Heart right ventricle (tissue), 16 donors: ENCODE data around the gene P2RY8. TPM values are rescaled to one million over a fixed set of nuclear protein-coding genes. Genes with fewer than 3 reads are reported as not detected.

Experiments used
- ATAC-seq, 8 donors: fragments of 200-7000 bp; cut with Tn5 transposase; one replicate each; pipeline ENCODE4 v1.9.1; 2020; ENCODE audit warnings: mild to moderate bottlenecking in 8 of 8, moderate library complexity in 8 of 8, moderate number of reproducible peaks in 1 of 8
- DNase-seq, 2 donors: peaks; one replicate each; pipeline ENCODE4 v3.0.0-alpha.2; 2020
- H3K27ac ChIP-seq, 10 donors: fragments of 200-600 bp; sonication (generic) in 2 of 10; one replicate each; pipeline versions ENCODE4 v1.5.0 to v1.8.0; 2020 to 2022; ENCODE audit warnings: mild to moderate bottlenecking in 3 of 10
- H3K27me3 ChIP-seq, 7 donors: fragments of 200-600 bp; one replicate each; pipeline ENCODE4 v1.8.0; 2021 to 2022; ENCODE audit warnings: mild to moderate bottlenecking in 2 of 7
- H3K36me3 ChIP-seq, 9 donors: fragments of 200-600 bp; sonication (generic) in 1 of 9; one replicate each; pipeline versions ENCODE4 v1.5.0 to v1.8.0; 2020 to 2022; ENCODE audit warnings: mild to moderate bottlenecking in 2 of 9
- H3K4me1 ChIP-seq, 9 donors: fragments of 200-600 bp; sonication (generic) in 1 of 9; one replicate each; pipeline versions ENCODE4 v1.5.0 to v1.8.0; 2020 to 2022; ENCODE audit warnings: mild to moderate bottlenecking in 4 of 9
- H3K4me3 ChIP-seq, 10 donors: fragments of 200-600 bp; sonication (generic) in 2 of 10; one replicate each; pipeline versions ENCODE4 v1.5.0 to v1.8.0; 2020 to 2022; ENCODE audit warnings: mild to moderate bottlenecking in 7 of 10, moderate library complexity in 2 of 10
- H3K9me3 ChIP-seq, 11 donors: fragments of 200-600 bp in 10 of 11; sonication (generic) in 2 of 11; one replicate each; pipeline versions ENCODE4 v1.5.0 to v1.8.0; 2013 to 2022; ENCODE audit warnings: mild to moderate bottlenecking in 2 of 11, control low read depth in 1 of 11, moderate library complexity in 1 of 11
- CTCF ChIP-seq, 9 donors: fragments of 200-600 bp; sonication (generic) in 2 of 9; IDR thresholded peaks; one replicate each; pipeline versions ENCODE4 v1.5.0 to v1.8.0; 2021 to 2022; ENCODE audit warnings: antibody characterized with exemption in 9 of 9, mild to moderate bottlenecking in 5 of 9, moderate library complexity in 1 of 9
- WGBS, 2 donors: extraction: QIAGEN DNeasy Blood & Tissue Kit; methylation state at CpG; one replicate each; pipeline ENCODE4 v1.1.7; 2013; ENCODE audit warnings: inconsistent platforms in 1 of 2; 5-methylcytosine and 5-hydroxymethylcytosine counted together
- intact Hi-C, 10 donors: fragments of 100-400 bp; cut with DNase I; formaldehyde crosslinking; loops; one replicate each; pipeline versions ENCODE4 v1.11.1 to v1.14.2; 2022
- polyA plus RNA-seq, 2 donors: library from polyadenylated mRNA; stranded (reverse); fragments of 200-250 nt; gene quantifications; one replicate each; pipeline ENCODE4 v1.2.3, GENCODE V29; 2013
- total RNA-seq, 10 donors: library from RNA; stranded (reverse); fragmentation: NEBNext Ultra II Directional in 3 of 10; extraction: Animal tissue kit (Norgen Biotek cat#: 25700) in 3 of 10; gene quantifications; one replicate each; pipeline versions ENCODE4 v1.2.1 to v1.2.4, GENCODE V29; 2021 to 2023
- donor health status: Arrhythmogenic right ventricular cardiomyopathy.
- donor health status: ischemic (EF 13 %, LVEDD 7.1; RV severe dilation, severe dysfunction).
- donor health status: healthy with polysubstance abuse.
- donor health status: DM: no; HTN: yes; CAD: no.
- donor health status: DM: no; HTN: no; CAD: no.
- donor health status: ischemic (EF 25% LVEDD 6.9; RV normal size, moderate dysfunction).
- donor health status: ischemic (EF 25% LVEDD 5.7; RV mildly dilated, moderate dysfunction).
- donor health status: healthy.
- donor health status: DM: yes; HTN: yes; CAD: no.
- donor health status: Ischemic cardiomyopathy.
- donor health status: ischemic (EF 35%, LVEDD 5.7; RV mildly dilated, moderate dysfunction).
- donor health status: nonischemic (EF 11% LVEDD 7.7; RV severe dilation, severe dysfunction).
- donor health status: DM: yes; HTN: yes; CAD: no.
- donor health status: PGD.
- donor health status: ischemic (EF 29% LVEDD 5.4; RV normal size, mild dysfunction).
- donor health status: nonischemic (EF 23%, LVEDD 6.1; RV moderate dilation, normal function).

Gene P2RY8
- total and polyA plus RNA-seq, 12 donors = 1.0 to 6.7 (median 4.0) TPM

- Histone ChIP-seq H3K36me3 (peaks cover 0 to 30% (median 6%) of the 10 kb centered on the region in 9 donors), H3K27me3 (no peaks in the 10 kb centered on the region), H3K4me3 (no peak overlapping the region), H3K27ac (no peak overlapping the region), H3K4me1 (no peaks in the 10 kb centered on the region), H3K9me3 (peaks cover 0 to 8% (median 0%) of the 10 kb centered on the region in 11 donors)
- intact Hi-C loops = loop anchor here in 2 of 10 donors (5.0 to 10.0 kb wide), 2 partner anchors 33 to 50 kb away; partner anchors contain the start of gene SLC25A6 (in 1 of the 2)
- 97% methylated on average over 19 of the region's 19 CpGs for WGBS, 2 donors
- TF ChIP-seq CTCF (IDR thresholded peaks at IDR 0.05) = no peak
- ATAC-seq = no peak
- DNase-seq = no peak
These were observed 92.2 kb downstream of the P2RY8 start for GRCh38 chrX:1444561-1445500.

DNA sequence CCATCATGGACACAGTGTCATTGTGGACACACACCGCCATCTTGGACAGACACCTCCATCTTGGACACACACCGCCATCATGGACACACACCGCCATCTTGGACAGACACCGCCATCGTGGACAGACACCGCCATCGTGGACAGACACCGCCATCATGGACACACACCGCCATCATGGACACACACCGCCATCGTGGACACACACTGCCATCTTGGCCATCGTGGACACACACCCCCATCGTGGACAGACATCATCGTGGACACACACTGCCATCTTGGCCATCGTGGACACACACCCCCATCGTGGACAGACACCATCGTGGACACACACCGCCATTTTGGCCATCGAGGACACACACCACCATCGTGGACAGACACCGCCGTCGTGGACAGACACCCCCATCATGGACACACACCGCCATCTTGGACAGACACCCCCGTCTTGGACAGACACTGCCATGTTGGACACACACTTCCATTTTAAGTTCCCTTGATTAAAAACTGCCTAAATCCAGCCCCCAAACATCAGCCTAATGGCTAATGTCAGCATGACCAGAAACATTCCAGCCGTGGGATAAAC is 93.4 kb downstream of the P2RY8 start:
- Histone ChIP-seq H3K27me3 (no peaks in the 10 kb centered on the region), H3K9me3 (peaks cover 0 to 8% (median 0%) of the 10 kb centered on the region in 11 donors), H3K4me1 (no peaks in the 10 kb centered on the region), H3K4me3 (no peak overlapping the region), H3K27ac (no peak overlapping the region), H3K36me3 (peaks cover 0 to 42% (median 11%) of the 10 kb centered on the region in 9 donors)
- ATAC-seq (no peak), DNase-seq (no peak)
- WGBS, 2 donors = 86 to 91% methylated on average over 26 of the region's 26 CpGs
- TF ChIP-seq CTCF (IDR thresholded peaks at IDR 0.05) = no peak
- intact Hi-C loops = loop anchor here in 1 of 10 donors (10.0 kb wide), 1 partner anchor 49 kb away; the partner anchor contains the start of gene SLC25A6

DNA sequence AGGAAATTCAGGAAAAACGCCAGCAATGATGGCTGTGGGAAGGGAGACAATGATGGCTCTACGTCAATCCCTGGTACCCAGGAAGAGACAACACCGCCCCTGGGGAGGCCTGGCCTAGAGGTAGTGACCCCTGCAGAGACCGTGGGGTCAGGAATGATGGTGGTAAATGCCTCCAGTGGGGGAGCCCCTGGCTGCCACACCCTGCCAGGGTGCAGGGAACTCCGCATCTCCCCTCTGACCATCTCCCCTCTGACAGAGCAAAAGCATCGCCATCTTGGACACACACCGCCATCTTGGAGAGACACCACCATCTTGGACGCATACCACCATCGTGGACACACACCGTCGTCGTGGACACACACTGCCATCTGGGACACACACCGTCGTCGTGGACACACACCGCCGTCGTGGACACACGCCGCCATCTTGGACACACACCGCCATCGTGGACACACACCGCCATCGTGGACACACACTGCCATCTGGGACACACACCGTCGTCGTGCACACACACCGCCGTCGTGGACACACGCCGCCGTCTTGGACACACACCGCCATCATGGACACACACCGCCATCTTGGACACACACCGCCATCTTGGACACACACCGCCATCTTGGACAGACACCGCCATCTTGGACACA is 94.1 kb downstream of the P2RY8 start:
- 89 to 90% methylated on average over 35 of the region's 38 CpGs for WGBS, 2 donors
- intact Hi-C loops = loop anchor here in 1 of 10 donors (10.0 kb wide), 1 partner anchor 48 kb away; the partner anchor contains the start of gene SLC25A6
- no peak for TF ChIP-seq CTCF (IDR thresholded peaks at IDR 0.05)
- Histone ChIP-seq H3K4me3 (no peak overlapping the region), H3K27ac (no peak overlapping the region), H3K27me3 (no peaks in the 10 kb centered on the region), H3K4me1 (no peaks in the 10 kb centered on the region), H3K36me3 (peaks cover 0 to 50% (median 11%) of the 10 kb centered on the region in 9 donors), H3K9me3 (peaks cover 0 to 8% (median 0%) of the 10 kb centered on the region in 11 donors)
- ATAC-seq (peak in 1 of 8 donors; percentile 27), DNase-seq (no peak)
